ENCODE data around the gene GON4L.

GRCh38 chr1:155719703-155720102 lies 137.3 kb downstream of the GON4L start:
- no peak for TF ChIP-seq POLR2A (IDR thresholded peaks at IDR 0.05)
- TF ChIP-seq CTCF (IDR thresholded peaks at IDR 0.05 in 4 of 5, conservative IDR thresholded peaks at IDR 0.05 in 1 of 5) = no peak
